Measurements from ENCODE around the gene SUCLG2. TPM values are rescaled to one million over a fixed set of nuclear protein-coding genes. Genes with fewer than 3 reads are reported as not detected.

The SUCLG2 gene
- total RNA-seq, 4 donors from 2014 or later: 54.4 to 81.4 (median 59.6) TPM

DNA sequence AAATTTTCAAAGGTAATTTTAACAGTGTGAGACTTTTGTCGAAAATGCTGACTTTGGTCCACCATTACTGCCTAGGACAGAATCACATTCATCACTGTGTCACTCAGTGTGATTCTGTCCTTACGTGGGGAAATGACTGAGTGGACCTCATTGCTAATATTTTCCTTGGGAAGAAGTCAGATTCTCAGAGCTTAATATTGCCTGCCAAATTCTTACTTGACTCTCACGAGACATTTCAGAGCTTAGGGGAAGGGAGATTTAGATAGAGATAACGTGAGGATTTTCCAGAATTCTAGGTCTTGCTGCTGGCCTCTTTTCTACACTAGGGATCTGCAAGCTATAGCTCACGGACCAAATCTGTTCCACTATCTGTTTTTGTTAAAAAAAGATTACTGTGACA is 270.4 kb downstream of the SUCLG2 start:
- TF ChIP-seq, protein P1, sequence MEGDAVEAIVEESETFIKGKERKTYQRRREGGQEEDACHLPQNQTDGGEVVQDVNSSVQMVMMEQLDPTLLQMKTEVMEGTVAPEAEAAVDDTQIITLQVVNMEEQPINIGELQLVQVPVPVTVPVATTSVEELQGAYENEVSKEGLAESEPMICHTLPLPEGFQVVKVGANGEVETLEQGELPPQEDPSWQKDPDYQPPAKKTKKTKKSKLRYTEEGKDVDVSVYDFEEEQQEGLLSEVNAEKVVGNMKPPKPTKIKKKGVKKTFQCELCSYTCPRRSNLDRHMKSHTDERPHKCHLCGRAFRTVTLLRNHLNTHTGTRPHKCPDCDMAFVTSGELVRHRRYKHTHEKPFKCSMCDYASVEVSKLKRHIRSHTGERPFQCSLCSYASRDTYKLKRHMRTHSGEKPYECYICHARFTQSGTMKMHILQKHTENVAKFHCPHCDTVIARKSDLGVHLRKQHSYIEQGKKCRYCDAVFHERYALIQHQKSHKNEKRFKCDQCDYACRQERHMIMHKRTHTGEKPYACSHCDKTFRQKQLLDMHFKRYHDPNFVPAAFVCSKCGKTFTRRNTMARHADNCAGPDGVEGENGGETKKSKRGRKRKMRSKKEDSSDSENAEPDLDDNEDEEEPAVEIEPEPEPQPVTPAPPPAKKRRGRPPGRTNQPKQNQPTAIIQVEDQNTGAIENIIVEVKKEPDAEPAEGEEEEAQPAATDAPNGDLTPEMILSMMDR (IDR thresholded peaks at IDR 0.05; ENCODE audit: low read depth): no peak

DNA sequence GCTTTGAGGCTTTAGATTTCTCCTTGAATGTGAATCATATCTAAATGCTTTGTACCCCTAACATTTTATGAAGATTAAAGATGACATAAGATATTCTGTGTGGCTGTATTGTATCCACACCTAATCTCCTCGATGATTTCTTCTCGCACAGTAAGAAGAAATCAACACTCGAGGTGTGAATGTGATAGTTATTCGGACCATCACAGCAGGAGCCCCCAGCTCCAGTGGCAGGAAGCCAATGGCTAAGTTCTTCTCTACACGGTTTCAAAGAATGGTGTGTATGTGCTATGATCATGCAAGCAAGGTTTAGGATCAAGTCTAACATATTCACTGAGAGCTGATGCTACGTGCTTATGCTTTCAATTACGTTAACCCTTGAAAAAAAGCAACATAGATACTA is 271.0 kb downstream of the SUCLG2 start:
- TF ChIP-seq, protein P1 (IDR thresholded peaks at IDR 0.05; ENCODE audit: low read depth): no peak

DNA sequence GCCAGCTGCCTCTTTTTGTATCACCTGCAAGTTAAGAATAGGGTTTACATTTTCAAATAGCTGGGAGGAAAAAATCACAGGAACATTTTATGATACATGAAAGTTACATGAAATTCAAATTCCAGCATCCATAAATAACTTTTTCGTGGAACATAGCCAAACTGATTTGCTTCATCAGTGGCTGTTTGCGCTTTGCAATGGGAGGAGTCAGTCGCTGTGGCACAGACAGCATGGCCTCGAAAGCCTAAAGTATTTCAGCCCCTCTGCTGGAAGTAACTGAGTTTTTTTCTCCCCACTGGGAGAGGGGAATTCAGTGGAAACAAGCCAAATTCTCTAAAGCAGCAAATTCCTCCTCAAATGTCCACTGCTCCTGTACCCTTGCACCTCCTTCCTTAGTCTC is 271.9 kb downstream of the SUCLG2 start:
- TF ChIP-seq, protein P1 (IDR thresholded peaks at IDR 0.05; ENCODE audit: low read depth): no peak

DNA sequence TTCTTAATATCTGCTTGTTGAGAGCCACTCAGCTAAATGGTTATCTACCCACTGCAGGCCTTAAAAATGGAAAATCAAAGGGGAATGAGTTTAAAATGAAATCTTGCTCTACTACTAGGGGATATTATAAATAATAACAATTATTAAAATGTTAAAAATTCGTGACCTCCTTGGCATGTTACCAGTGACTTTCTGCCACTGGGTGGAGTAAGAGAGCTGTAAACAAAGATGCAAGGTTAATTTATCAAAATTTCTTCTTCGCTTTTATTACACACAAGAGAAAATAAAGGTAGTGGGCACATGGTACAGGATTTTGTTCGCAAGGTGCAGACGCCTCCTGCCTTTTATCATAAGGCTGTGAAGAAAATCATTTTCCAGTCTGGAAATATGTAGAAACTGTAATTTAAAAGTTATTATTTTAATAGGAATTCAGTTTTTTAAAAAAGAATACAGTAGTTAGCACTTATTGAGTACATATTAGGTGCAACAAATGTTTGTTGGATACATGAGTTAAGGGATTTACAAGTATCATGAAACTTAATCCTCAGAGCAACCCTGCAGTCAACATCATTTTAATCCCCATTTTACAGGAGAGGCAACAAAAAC is 272.6 kb downstream of the SUCLG2 start:
- TF ChIP-seq, protein P1 (IDR thresholded peaks at IDR 0.05; ENCODE audit: low read depth): no peak

DNA sequence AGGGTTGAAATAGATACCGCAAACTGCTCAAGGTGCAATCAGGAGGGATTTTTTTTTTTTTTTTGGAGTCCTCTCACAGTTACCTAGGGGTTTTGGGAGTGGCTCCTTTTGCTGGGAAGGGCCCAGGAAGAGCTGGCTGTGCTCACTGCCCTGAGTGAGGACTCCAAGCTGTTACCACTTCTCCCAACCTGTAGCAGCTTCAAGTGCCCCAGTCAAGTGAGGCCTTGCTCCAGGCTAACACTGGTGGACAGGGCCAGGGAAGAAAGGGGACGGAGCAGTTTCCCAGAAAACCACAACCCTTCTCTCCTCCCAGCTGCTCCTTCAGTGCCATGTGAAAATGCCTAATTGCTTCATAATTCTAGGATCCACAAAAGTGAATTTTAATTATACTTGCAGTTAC is 274.3 kb downstream of the SUCLG2 start:
- TF ChIP-seq, protein P1 (IDR thresholded peaks at IDR 0.05; ENCODE audit: low read depth): no peak

DNA sequence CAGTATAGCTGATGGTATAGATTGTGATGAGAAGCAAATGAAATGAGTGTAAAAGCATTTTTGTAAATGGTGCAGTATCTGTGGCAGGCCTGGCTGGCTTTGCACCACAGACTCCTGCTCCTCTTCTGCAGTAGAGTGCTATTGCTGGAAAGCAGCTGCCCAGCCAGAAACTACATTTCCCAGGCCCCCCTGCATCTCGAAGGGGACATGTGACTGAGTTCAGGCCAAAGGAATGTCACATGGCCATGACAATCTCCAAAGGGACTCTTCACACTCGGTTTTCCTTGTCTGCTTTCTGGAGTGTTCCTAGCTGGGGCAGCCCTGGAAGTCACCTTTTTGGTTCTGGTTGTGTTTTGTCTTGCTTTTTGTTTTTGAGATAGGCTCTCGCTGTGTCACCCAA is 277.1 kb downstream of the SUCLG2 start:
- TF ChIP-seq, protein P1 (IDR thresholded peaks at IDR 0.05; ENCODE audit: low read depth): no peak

DNA sequence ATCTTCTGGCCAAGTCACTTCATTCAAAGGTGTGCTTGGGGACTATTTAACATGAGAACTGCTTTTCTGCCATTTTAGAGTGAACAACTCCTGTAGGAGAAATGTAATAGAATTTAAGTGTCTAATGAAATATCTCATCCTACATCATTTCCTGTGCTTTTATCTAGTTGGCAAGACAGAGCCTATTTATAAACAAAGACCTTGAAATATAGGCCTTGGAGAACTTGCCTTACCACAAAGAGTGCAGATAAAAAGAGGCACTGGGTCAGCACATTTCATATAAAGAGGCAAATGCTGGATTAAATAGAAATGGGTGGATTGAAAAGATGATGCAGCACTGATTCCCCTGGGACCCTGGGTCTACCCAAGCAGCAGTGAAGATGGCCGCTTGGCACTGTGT is 278.0 kb downstream of the SUCLG2 start:
- TF ChIP-seq, protein P1 (IDR thresholded peaks at IDR 0.05; ENCODE audit: low read depth): no peak
